H1 (cell line): Measurements from ENCODE around the gene ARHGEF12. TPM values are rescaled to one million over a fixed set of nuclear protein-coding genes. Genes with fewer than 3 reads are reported as not detected.

Experiments used
- CTCF ChIA-PET: fragments of 300-600 bp; sonication (Branson Sonifier 250); formaldehyde crosslinking; loops from one replicate; lab custom pipeline; 2021; ENCODE audit not compliant: partially characterized antibody; lab: Charles Lee
- POLR2A ChIA-PET: fragments of 300-600 bp; sonication (Branson Sonifier 250); formaldehyde crosslinking; loops from one replicate; lab custom pipeline; 2021; ENCODE audit warnings: inconsistent platforms; ENCODE audit not compliant: partially characterized antibody; lab: Charles Lee
- DNase-seq, 2 experiments: peaks; one replicate each; pipeline versions ENCODE4 v3.0.0 to v3.0.0-alpha.2; 2010 to 2022; ENCODE audit warnings: low spot score in 2 of 2, low read depth in 1 of 2, mixed read lengths in 1 of 2
- FAIRE-seq: peaks from 2 replicates; lab custom pipeline; 2011; peaks lifted over from hg19 to GRCh38; lab: Jason Lieb, UNC
- H2AFZ ChIP-seq: 2 replicates; pipeline ENCODE4 v1.8.1; 2012; ENCODE audit warnings: low read length, inconsistent platforms
- H2AK5ac ChIP-seq: 2 replicates; pipeline ENCODE4 v1.6.1; 2013; ENCODE audit warnings: low read depth, low read length
- H2BK120ac ChIP-seq: replicated peaks from 2 replicates; pipeline ENCODE3; 2013; ENCODE audit warnings: low read depth, low read length, inconsistent platforms
- H2BK12ac ChIP-seq: 2 replicates; pipeline ENCODE4 v1.6.1; 2013; ENCODE audit warnings: low read depth, low read length
- H2BK15ac ChIP-seq: 2 replicates; pipeline ENCODE4 v1.6.1; 2013; ENCODE audit warnings: low read length
- H2BK20ac ChIP-seq: 2 replicates; pipeline ENCODE4 v1.6.1; 2013; ENCODE audit warnings: low read length
- H2BK5ac ChIP-seq: 2 replicates; pipeline ENCODE4 v1.6.1; 2013; ENCODE audit warnings: low read depth, low read length
- H3K14ac ChIP-seq: 2 replicates; pipeline ENCODE4 v1.6.1; 2013; ENCODE audit warnings: inconsistent platforms; ENCODE audit not compliant: insufficient read length
- H3K18ac ChIP-seq: 2 replicates; pipeline ENCODE4 v1.6.1; 2013; ENCODE audit warnings: low read length; ENCODE audit errors: extremely low read depth
- H3K23ac ChIP-seq: 2 replicates; pipeline ENCODE4 v1.6.1; 2013; ENCODE audit warnings: inconsistent platforms; ENCODE audit not compliant: insufficient read length
- H3K23me2 ChIP-seq: 2 replicates; pipeline ENCODE4 v1.6.1; 2013; ENCODE audit warnings: low read depth, low read length
- H3K27ac ChIP-seq: 2 replicates; pipeline ENCODE4 v1.6.1; 2011; ENCODE audit warnings: low read depth, low read length, inconsistent platforms
- H3K27me3 ChIP-seq, 4 experiments: replicated peaks in 1 of 4; 1 replicate in 1 of 4; 2 replicates in 3 of 4; pipeline versions ENCODE4 v1.6.1 to v1.8.1; 2011 to 2013; ENCODE audit warnings: low read length in 3 of 4, mild to moderate bottlenecking in 3 of 4, inconsistent platforms in 2 of 4, mixed read lengths in 2 of 4, moderate library complexity in 1 of 4; ENCODE audit not compliant: control insufficient read depth in 3 of 4, insufficient read depth in 3 of 4; ENCODE audit errors: extremely low read depth in 1 of 4
- H3K36me3 ChIP-seq, 4 experiments: 2 replicates each; pipeline versions ENCODE4 v1.6.1 to v1.8.1; 2011 to 2013; ENCODE audit warnings: mild to moderate bottlenecking in 4 of 4, low read length in 3 of 4, moderate library complexity in 2 of 4, control low read depth in 1 of 4, inconsistent platforms in 1 of 4; ENCODE audit not compliant: insufficient read depth in 4 of 4, control insufficient read depth in 2 of 4
- H3K4ac ChIP-seq: replicated peaks from 2 replicates; pipeline ENCODE3; 2013; ENCODE audit warnings: low read length, low read depth, mixed read lengths, inconsistent platforms; ENCODE audit not compliant: insufficient read length
- H3K4me1 ChIP-seq, 4 experiments: replicated peaks in 1 of 4; 1 replicate in 1 of 4; 2 replicates in 3 of 4; pipeline versions ENCODE4 v1.6.1 to v1.8.1; 2011 to 2013; ENCODE audit warnings: low read length in 3 of 4, inconsistent platforms in 2 of 4, mixed read lengths in 1 of 4; ENCODE audit not compliant: insufficient read depth in 4 of 4, control insufficient read depth in 3 of 4
- H3K4me2 ChIP-seq, 2 experiments: 2 replicates each; pipeline versions ENCODE4 v1.6.1 to v1.8.1; 2011 to 2013; ENCODE audit warnings: low read depth in 2 of 2, low read length in 2 of 2, control low read depth in 1 of 2, inconsistent platforms in 1 of 2, mild to moderate bottlenecking in 1 of 2; ENCODE audit not compliant: insufficient read depth in 1 of 2
- H3K4me3 ChIP-seq, 4 experiments: fragments of 200-600, 300-600 bp in 1 of 4; sonication (generic), shearing (Covaris generic), sonication (Bioruptor Twin) in 1 of 4; 2 replicates each; pipeline versions ENCODE4 v1.5.1 to v1.8.1; 2011 to 2016; ENCODE audit warnings: low read length in 4 of 4, low read depth in 3 of 4, control low read depth in 2 of 4, inconsistent platforms in 2 of 4, mild to moderate bottlenecking in 2 of 4, mixed read lengths in 1 of 4, moderate library complexity in 1 of 4; ENCODE audit not compliant: insufficient read depth in 2 of 4; ENCODE audit errors: extremely low read depth in 1 of 4
- H3K56ac ChIP-seq: replicated peaks from 2 replicates; pipeline ENCODE3; 2013; ENCODE audit warnings: low read depth, mild to moderate bottlenecking, mixed read lengths, low read length, inconsistent platforms; ENCODE audit not compliant: insufficient read length
- H3K79me1 ChIP-seq: 2 replicates; pipeline ENCODE4 v1.6.1; 2013; ENCODE audit warnings: low read depth, low read length, control low read depth
- H3K79me2 ChIP-seq, 2 experiments: 2 replicates each; pipeline versions ENCODE4 v1.6.1 to v1.8.1; 2012 to 2013; ENCODE audit warnings: low read length in 2 of 2, mild to moderate bottlenecking in 2 of 2, inconsistent platforms in 1 of 2; ENCODE audit not compliant: insufficient read depth in 2 of 2, control insufficient read depth in 1 of 2
- H3K9ac ChIP-seq, 4 experiments: replicated peaks in 1 of 4; 1 replicate in 1 of 4; 2 replicates in 3 of 4; pipeline versions ENCODE4 v1.6.1 to v1.8.1; 2011 to 2013; ENCODE audit warnings: low read depth in 3 of 4, low read length in 3 of 4, control low read depth in 2 of 4, mild to moderate bottlenecking in 2 of 4, moderate library complexity in 2 of 4, inconsistent platforms in 1 of 4; ENCODE audit errors: extremely low read depth in 1 of 4
- H3K9me3 ChIP-seq, 2 experiments: 2 replicates each; pipeline versions ENCODE4 v1.6.1 to v1.8.1; 2012 to 2013; ENCODE audit warnings: mild to moderate bottlenecking in 2 of 2, moderate library complexity in 2 of 2, control low read depth in 1 of 2, inconsistent platforms in 1 of 2, low read depth in 1 of 2, low read length in 1 of 2, mixed read lengths in 1 of 2; ENCODE audit not compliant: insufficient read depth in 2 of 2
- H4K20me1 ChIP-seq, 2 experiments: replicated peaks in 1 of 2; 2 replicates each; pipeline versions ENCODE3 to v1.8.1; 2011 to 2013; ENCODE audit warnings: inconsistent platforms in 2 of 2, low read length in 2 of 2, mild to moderate bottlenecking in 1 of 2; ENCODE audit not compliant: insufficient read depth in 2 of 2, control insufficient read depth in 1 of 2
- H4K5ac ChIP-seq: 2 replicates; pipeline ENCODE4 v1.6.1; 2013; ENCODE audit warnings: low read length, low read depth, mixed read lengths, inconsistent platforms; ENCODE audit not compliant: insufficient read length
- H4K8ac ChIP-seq: 2 replicates; pipeline ENCODE4 v1.8.0; 2013; ENCODE audit warnings: mild to moderate bottlenecking, moderate library complexity, low read length, inconsistent platforms; ENCODE audit not compliant: insufficient read depth; ENCODE audit errors: extremely low read depth
- H4K91ac ChIP-seq: replicated peaks from 2 replicates; pipeline ENCODE3; 2013; ENCODE audit warnings: low read length, mixed read lengths, inconsistent platforms; ENCODE audit not compliant: insufficient read length
- CTCF ChIP-seq, 3 experiments: IDR thresholded peaks; 1 replicate in 2 of 3; 2 replicates in 1 of 3; pipeline versions ENCODE4 v1.5.1 to v1.6.1; 2011; ENCODE audit warnings: low read length in 3 of 3, mild to moderate bottlenecking in 3 of 3, inconsistent platforms in 2 of 3, low read depth in 1 of 3, moderate library complexity in 1 of 3; ENCODE audit not compliant: insufficient read depth in 1 of 3; ENCODE audit errors: control extremely low read depth in 1 of 3
- WGBS, 2 experiments: shearing (Covaris generic) in 1 of 2; methylation state at CpG; one replicate each; pipeline versions ENCODE4 v1.1.6 to v1.1.7; 2013 to 2015; ENCODE audit warnings: low lambda C conversion rate in 2 of 2, mixed read lengths in 2 of 2, inconsistent platforms in 1 of 2, low coverage in 1 of 2, missing lambda C conversion rate in 1 of 2; ENCODE audit not compliant: insufficient replicate concordance in 2 of 2, insufficient coverage in 1 of 2, insufficient read length in 1 of 2; ENCODE audit errors: extremely low coverage in 1 of 2, missing lambda C conversion rate in 1 of 2; 5-methylcytosine and 5-hydroxymethylcytosine counted together
- polyA plus RNA-seq, 7 experiments: library from polyadenylated mRNA; depleted of rRNA in 3 of 7; stranded (reverse) in 5 of 7; unstranded in 2 of 7; fragments of >200 nt in 5 of 7; fragments of 200-250 nt in 2 of 7; gene quantifications; 1 replicate in 5 of 7; 2 replicates in 1 of 7; 4 replicates in 1 of 7; pipeline versions ENCODE4 v1.2.1 to v1.2.3, GENCODE V29; 2011 to 2013; ENCODE audit warnings: missing spikeins in 2 of 7, mixed read lengths in 2 of 7
- total RNA-seq: library from RNA; stranded (reverse); fragmentation: NEBNext Ultra II Directional; extraction: Animal tissue kit (Norgen Biotek cat#: 25700); gene quantifications from 2 replicates; pipeline ENCODE4 v1.2.1, GENCODE V29; 2021

The ARHGEF12 gene
- total and polyA plus RNA-seq, 2 of the 8 experiments (the other 6 are each of a cell fraction or from before 2014, with no cell fraction given): 5.1 to 33.7 TPM

GRCh38 chr11:120342678-120343077 is 6.5 kb downstream of the ARHGEF12 start:
- H2AK5ac ChIP-seq: no peak overlapping the region
- no peak overlapping the region for H2BK20ac ChIP-seq
- peaks cover 3% of the 10 kb centered on the region; the same call in 1 of the 2 replicates for H3K79me1 ChIP-seq
- H3K4ac ChIP-seq: no peak overlapping the region
- H3K23ac ChIP-seq: no peak overlapping the region
- no peaks in the 10 kb centered on the region for H3K9me3 ChIP-seq
- no peak overlapping the region for H2BK15ac ChIP-seq
- H2AFZ ChIP-seq: no peak overlapping the region
- H3K36me3 ChIP-seq: no peaks in the 10 kb centered on the region
- no peak overlapping the region for H3K4me3 ChIP-seq
- H4K8ac ChIP-seq: no peak overlapping the region
- no peak overlapping the region for H3K27ac ChIP-seq
- ChIA-PET POLR2A (no interaction called here), CTCF (interaction anchor here (1.1 to 1.5 kb wide), 2 partner anchors 89 to 159 kb away, joined by 3 read pairs; no protein-coding TSS in a partner anchor)
- no peak overlapping the region for H4K5ac ChIP-seq
- FAIRE-seq: no peak
- no peak overlapping the region for H2BK12ac ChIP-seq
- H3K27me3 ChIP-seq: no peaks in the 10 kb centered on the region
- H3K14ac ChIP-seq: no peak overlapping the region
- peaks cover 8 to 92% of the 10 kb centered on the region in 2 experiments; a peak in 3 of 4 replicates for H3K79me2 ChIP-seq
- DNase-seq: no peak
- H2BK5ac ChIP-seq: no peak overlapping the region
- no peaks in the 10 kb centered on the region for H3K23me2 ChIP-seq
- peaks cover 0 to 7% (median 4%) of the 10 kb centered on the region in 4 experiments; a peak in 6 of 7 replicates for H3K4me1 ChIP-seq
- 93% methylated on average over 3 of the region's 3 CpGs; no CpG with 5 or more reads in 1 of the 2 experiments for WGBS, 2 experiments
- no peak overlapping the region for H3K4me2 ChIP-seq
- no peak overlapping the region for H2BK120ac ChIP-seq
- H4K91ac ChIP-seq: no peak overlapping the region
- peaks cover 3 to 10% of the 10 kb centered on the region in 2 experiments for H4K20me1 ChIP-seq
- no peak for TF ChIP-seq CTCF (IDR thresholded peaks at IDR 0.05; ENCODE audit: control extremely low read depth in 1 of 3, insufficient read depth in 1 of 3, low read depth in 1 of 3, low read length in 3 of 3)
- no peak overlapping the region for H3K56ac ChIP-seq
- no peak overlapping the region for H3K18ac ChIP-seq
- H3K9ac ChIP-seq: no peak overlapping the region
